IMR-90 (cell line): ENCODE data around the gene IL1A. TPM values are rescaled to one million over a fixed set of nuclear protein-coding genes. Genes with fewer than 3 reads are reported as not detected.
A peak's percentile ranks its signal among the peaks of the same experiment; 100 is the strongest.

ENCODE experiments used
- ATAC-seq: fragments of 200-7000 bp; cut with Tn5 transposase; 2 replicates; pipeline ENCODE4 v1.9.1; 2020; ENCODE audit warnings: low read depth, mild to moderate bottlenecking, moderate library complexity
- BruUV-seq: library from RNA; stranded (reverse); fragments of 400-500 nt; replicated peaks from 2 replicates; lab custom pipeline; 2021; lab: Mats Ljungman, UMichigan
- CTCF ChIA-PET: fragments of 300-600 bp; formaldehyde crosslinking; extraction: SDS; loops from one replicate; lab custom pipeline; 2021; ENCODE audit warnings: antibody characterized with exemption; lab: Yijun Ruan, JAX
- POLR2A ChIA-PET: fragments of 300-600 bp; sonication (Branson Sonifier 250); formaldehyde crosslinking; loops from one replicate; lab custom pipeline; 2022; ENCODE audit warnings: antibody characterized with exemption; ENCODE audit not compliant: unreplicated experiment; lab: Charles Lee
- DNase-seq: peaks from one replicate; pipeline ENCODE4 v3.0.0; 2013
- H2AFZ ChIP-seq: replicated peaks from 2 replicates; pipeline ENCODE3; 2013; ENCODE audit warnings: low read length, mild to moderate bottlenecking; ENCODE audit not compliant: poor library complexity
- H2AK5ac ChIP-seq: 2 replicates; pipeline ENCODE4 v1.6.1; 2013; ENCODE audit warnings: low read depth, low read length, inconsistent platforms
- H2AK9ac ChIP-seq: replicated peaks from 2 replicates; pipeline ENCODE3; 2013; ENCODE audit warnings: mild to moderate bottlenecking, low read depth, low read length, moderate library complexity; ENCODE audit not compliant: poor library complexity
- H2BK120ac ChIP-seq: 2 replicates; pipeline ENCODE4 v1.6.1; 2013; ENCODE audit warnings: low read depth, low read length, inconsistent platforms
- H2BK15ac ChIP-seq: 3 replicates; pipeline ENCODE4 v1.6.1; 2013; ENCODE audit warnings: low read depth, low read length, inconsistent platforms
- H2BK20ac ChIP-seq: 2 replicates; pipeline ENCODE4 v1.6.1; 2013; ENCODE audit warnings: low read depth, mild to moderate bottlenecking, inconsistent platforms, low read length, moderate library complexity
- H2BK5ac ChIP-seq: 2 replicates; pipeline ENCODE4 v1.6.1; 2013; ENCODE audit warnings: mild to moderate bottlenecking, low read depth, low read length, inconsistent platforms; ENCODE audit not compliant: poor library complexity, severe bottlenecking
- H3K14ac ChIP-seq: replicated peaks from 2 replicates; pipeline ENCODE4 v1.6.1; 2013; ENCODE audit warnings: low read depth, low read length, inconsistent platforms
- H3K18ac ChIP-seq: 2 replicates; pipeline ENCODE4 v1.6.1; 2013; ENCODE audit warnings: low read depth, low read length, control low read depth
- H3K23ac ChIP-seq: 2 replicates; pipeline ENCODE4 v1.6.1; 2013; ENCODE audit warnings: low read depth, low read length, inconsistent platforms
- H3K27ac ChIP-seq: 2 replicates; pipeline ENCODE4 v1.5.1; 2013; ENCODE audit warnings: mild to moderate bottlenecking, control low read depth, low read length; ENCODE audit not compliant: insufficient read depth
- H3K27me3 ChIP-seq: 2 replicates; pipeline ENCODE4 v1.6.1; 2013; ENCODE audit warnings: low read length; ENCODE audit not compliant: control insufficient read depth, insufficient read depth
- H3K36me3 ChIP-seq: 2 replicates; pipeline ENCODE4 v1.6.1; 2013; ENCODE audit warnings: low read length, mixed read lengths; ENCODE audit not compliant: control insufficient read depth, insufficient read depth
- H3K4ac ChIP-seq: 2 replicates; pipeline ENCODE4 v1.6.1; 2013; ENCODE audit warnings: low read depth, low read length, inconsistent platforms
- H3K4me1 ChIP-seq: 2 replicates; pipeline ENCODE4 v1.6.1; 2013; ENCODE audit warnings: low read length, mixed read lengths; ENCODE audit not compliant: control insufficient read depth, insufficient read depth
- H3K4me2 ChIP-seq: 2 replicates; pipeline ENCODE4 v1.6.1; 2013; ENCODE audit warnings: low read depth, mild to moderate bottlenecking, control low read depth, low read length, moderate library complexity
- H3K4me3 ChIP-seq: 2 replicates; pipeline ENCODE4 v1.5.1; 2013; ENCODE audit warnings: low read depth, mild to moderate bottlenecking, control low read depth, low read length, moderate library complexity; ENCODE audit not compliant: insufficient read depth
- H3K56ac ChIP-seq: 2 replicates; pipeline ENCODE4 v1.6.1; 2013; ENCODE audit warnings: low read length, inconsistent platforms; ENCODE audit not compliant: insufficient read depth; ENCODE audit errors: extremely low read depth
- H3K79me1 ChIP-seq, 2 experiments: 2 replicates each; pipeline ENCODE4 v1.6.1; 2013; ENCODE audit warnings: low read length in 2 of 2, inconsistent platforms in 1 of 2, low read depth in 1 of 2
- H3K9ac ChIP-seq: 2 replicates; pipeline ENCODE4 v1.6.1; 2013; ENCODE audit warnings: low read depth, low read length, control low read depth
- H3K9me1 ChIP-seq: 2 replicates; pipeline ENCODE4 v1.6.1; 2013; ENCODE audit warnings: low read length, inconsistent platforms; ENCODE audit not compliant: insufficient read depth
- H3K9me3 ChIP-seq: 2 replicates; pipeline ENCODE4 v1.6.1; 2013; ENCODE audit warnings: low read length; ENCODE audit not compliant: control insufficient read depth, insufficient read depth
- H4K20me1 ChIP-seq: 2 replicates; pipeline ENCODE4 v1.6.1; 2013; ENCODE audit warnings: low read length, inconsistent platforms; ENCODE audit not compliant: insufficient read depth
- H4K5ac ChIP-seq: 2 replicates; pipeline ENCODE4 v1.6.1; 2013; ENCODE audit warnings: mild to moderate bottlenecking, low read depth, low read length, control low read depth
- H4K8ac ChIP-seq, 2 experiments: 2 replicates each; pipeline ENCODE4 v1.6.1; 2013; ENCODE audit warnings: low read depth in 2 of 2, low read length in 2 of 2, control low read depth in 1 of 2, inconsistent platforms in 1 of 2
- H4K91ac ChIP-seq: 2 replicates; pipeline ENCODE4 v1.6.1; 2013; ENCODE audit warnings: low read depth, low read length, inconsistent platforms; ENCODE audit not compliant: insufficient read depth
- CTCF ChIP-seq: conservative IDR thresholded peaks from 2 replicates; pipeline ENCODE4 v1.5.1; 2012; ENCODE audit warnings: mild to moderate bottlenecking, low read depth, low read length, improper control_type of control experiment
- ELK1 ChIP-seq: fragments of 150-350 bp; IDR thresholded peaks from 2 replicates; pipeline ENCODE4 v1.6.1; 2016; ENCODE audit warnings: low read depth, mild to moderate bottlenecking, low read length, moderate library complexity, borderline replicate concordance
- WGBS, 2 experiments: methylation state at CpG; one replicate each; pipeline versions ENCODE4 v1.1.5 to v1.1.7; 2013; ENCODE audit warnings: missing lambda C conversion rate in 2 of 2; ENCODE audit not compliant: insufficient read length in 1 of 2; ENCODE audit errors: extremely low coverage in 2 of 2; 5-methylcytosine and 5-hydroxymethylcytosine counted together
- dilution Hi-C: fragments of 300-500 bp; cut with HindIII; formaldehyde crosslinking; loops from one replicate; pipeline ENCODE4 v1.14.3; 2018; ENCODE audit warnings: low sequenced_read_pairs; ENCODE audit not compliant: unreplicated experiment
- in situ Hi-C: fragments of 300-500 bp; cut with MboI; formaldehyde crosslinking; loops from 3 replicates; pipeline ENCODE4 v1.14.3; 2019; ENCODE audit warnings: low sequenced_read_pairs, inconsistent platforms, mixed read lengths
- intact Hi-C: fragments of 100-400 bp; cut with micrococcal nuclease; formaldehyde crosslinking; loops from 2 replicates; pipeline ENCODE4 v1.10.0; 2022
- polyA plus RNA-seq, 3 experiments: library from polyadenylated mRNA; depleted of rRNA; stranded (reverse); fragments of >200 nt; gene quantifications; 2 replicates each; pipeline ENCODE4 v1.2.3, GENCODE V29; 2012; ENCODE audit warnings: low replicate concordance in 1 of 3
- total RNA-seq: library from RNA; depleted of rRNA; stranded (reverse); fragments of >200 nt; gene quantifications from 2 replicates; pipeline ENCODE4 v1.2.3, GENCODE V29; 2012

Gene IL1A
- total and polyA plus RNA-seq, 2 of the 4 experiments (the other 2 are of a cell fraction): 0.48 to 1.1 TPM

- ChIA-PET POLR2A (no interaction called here), CTCF (interaction anchor here (1.7 kb wide), 1 partner anchor 173 kb away, joined by 10 read pairs; no protein-coding TSS in a partner anchor)
- Histone ChIP-seq H3K36me3 (no peaks in the 10 kb centered on the region), H3K23ac (no peak overlapping the region), H3K18ac (no peak overlapping the region), H3K9me3 (0 out of 2 replicates have a peak, but pooled peaks cover 2% of the 10 kb centered on the region), H2BK15ac (no peak overlapping the region), H3K27me3 (no peaks in the 10 kb centered on the region), H3K4ac (no peak overlapping the region), H3K4me3 (no peak overlapping the region), H3K4me2 (no peak overlapping the region), H3K27ac (no peak overlapping the region), H4K5ac (no peak overlapping the region), H4K20me1 (no peaks in the 10 kb centered on the region), H2AK9ac (no peak overlapping the region), H3K56ac (no peak overlapping the region), H2AK5ac (no peak overlapping the region), H2BK20ac (no peak overlapping the region), H3K79me1 (peaks cover 5 to 33% of the 10 kb centered on the region in 2 experiments; a peak in 3 of 4 replicates), H3K9me1 (peaks cover 2% of the 10 kb centered on the region; the same call in 1 of the 2 replicates), H3K4me1 (no peaks in the 10 kb centered on the region; the same call in 1 of the 2 replicates), H2BK120ac (no peak overlapping the region), H2BK5ac (no peak overlapping the region), H3K14ac (no peak overlapping the region), H4K8ac (no peak overlapping the region), H2AFZ (no peak overlapping the region), H4K91ac (no peak overlapping the region), H3K9ac (no peak overlapping the region)
- TF ChIP-seq ELK1 (no peak), CTCF (0 out of 2 replicates have a peak, but pooled peaks have one; percentile 11)
- ATAC-seq (no peak), DNase-seq (peak; percentile 24)
- intact Hi-C loops: no loop called here
- WGBS, 2 experiments: no CpG with 5 or more reads among the region's 1 CpG
- BruUV-seq: no TSS peak
- in situ Hi-C loops: no loop called here
- dilution Hi-C loops: no loop called here
Observed at GRCh38 chr2:112768432-112768831, 15.9 kb downstream of the IL1A start.
